NCI-H1436 (cell line): ENCODE results near the gene ANO9.
A peak's percentile ranks its signal among the peaks of the same experiment; 100 is the strongest.

Source experiments
- DNase-seq: peaks from one replicate; lab custom pipeline; 2025; lab: John Stamatoyannopoulos, UW

ANO9 gene

GRCh38 chr11:382081-382629 lies 59.7 kb downstream of the ANO9 start:
- no peak for DNase-seq

GRCh38 chr11:381501-382072 lies 60.2 kb downstream of the ANO9 start:
- DNase-seq = no peak

GRCh38 chr11:380996-381395 lies 60.8 kb downstream of the ANO9 start:
- no peak for DNase-seq

- DNase-seq = no peak
Observed at GRCh38 chr11:380491-380890, 61.3 kb downstream of the ANO9 start.

GRCh38 chr11:380095-380480 lies 61.7 kb downstream of the ANO9 start:
- DNase-seq = no peak

GRCh38 chr11:379205-380094 lies 62.4 kb downstream of the ANO9 start:
- DNase-seq = no peak

GRCh38 chr11:377883-378500 lies 63.8 kb downstream of the ANO9 start:
- no peak for DNase-seq

- no peak for DNase-seq
Observed at GRCh38 chr11:377174-377865, 64.5 kb downstream of the ANO9 start.

- DNase-seq = no peak
Observed at GRCh38 chr11:376531-377173, 65.2 kb downstream of the ANO9 start.

GRCh38 chr11:375065-376025 lies 66.5 kb downstream of the ANO9 start:
- DNase-seq = no peak

GRCh38 chr11:373716-374551 lies 67.9 kb downstream of the ANO9 start:
- no peak for DNase-seq

- DNase-seq = no peak
Observed at GRCh38 chr11:372809-373715, 68.7 kb downstream of the ANO9 start.

GRCh38 chr11:371716-372590 lies 69.9 kb downstream of the ANO9 start:
- DNase-seq = no peak

GRCh38 chr11:371051-371450 lies 70.8 kb downstream of the ANO9 start:
- DNase-seq = no peak

GRCh38 chr11:370070-370941 lies 71.5 kb downstream of the ANO9 start:
- no peak for DNase-seq

GRCh38 chr11:369336-370018 lies 72.3 kb downstream of the ANO9 start, which contains the start of gene B4GALNT4:
Gene B4GALNT4 (plus strand): TSS chr11:369499. CDS start chr11:369804, 305 bp downstream.
- DNase-seq = peak; percentile 34
